Hepatocyte (in vitro differentiated cells): Measurements from ENCODE around the gene PSMG4. TPM values are rescaled to one million over a fixed set of nuclear protein-coding genes. Genes with fewer than 3 reads are reported as not detected.

Experiments used
- DNase-seq: peaks from one replicate; pipeline ENCODE4 v3.0.0-alpha.2; 2016; ENCODE audit warnings: low spot score
- H2AFZ ChIP-seq: fragments of 200-600 bp; sonication (generic); 2 replicates; pipeline ENCODE4 v1.6.0; 2016; ENCODE audit warnings: antibody characterized with exemption, mild to moderate bottlenecking
- H3K27ac ChIP-seq: fragments of 200-600 bp; sonication (generic); 2 replicates; pipeline ENCODE4 v1.5.1; 2016; ENCODE audit warnings: mild to moderate bottlenecking
- H3K27me3 ChIP-seq: fragments of 200-600 bp; sonication (generic); 2 replicates; pipeline ENCODE4 v1.6.1; 2016
- H3K36me3 ChIP-seq: fragments of 200-600 bp; sonication (generic); replicated peaks from 2 replicates; pipeline ENCODE4 v1.5.1; 2016; ENCODE audit warnings: low read depth; ENCODE audit not compliant: insufficient read depth
- H3K4me1 ChIP-seq: fragments of 200-600 bp; sonication (generic); 2 replicates; pipeline ENCODE4 v1.5.1; 2016; ENCODE audit warnings: mild to moderate bottlenecking, moderate library complexity; ENCODE audit not compliant: insufficient read depth
- H3K4me2 ChIP-seq: fragments of 200-600 bp; sonication (generic); 2 replicates; pipeline ENCODE4 v1.6.0; 2016
- H3K4me3 ChIP-seq: fragments of 200-600 bp; sonication (generic); 2 replicates; pipeline ENCODE4 v1.5.1; 2016; ENCODE audit warnings: mild to moderate bottlenecking
- H3K79me2 ChIP-seq: fragments of 200-600 bp; sonication (generic); 2 replicates; pipeline ENCODE4 v1.6.0; 2017; ENCODE audit warnings: mild to moderate bottlenecking
- H3K9me2 ChIP-seq: fragments of 200-600 bp; sonication (generic); replicated peaks from 2 replicates; pipeline ENCODE4 v1.6.0; 2017; ENCODE audit warnings: mild to moderate bottlenecking; ENCODE audit not compliant: insufficient read depth
- H3K9me3 ChIP-seq: fragments of 200-600 bp; sonication (generic); 2 replicates; pipeline ENCODE4 v1.5.1; 2016; ENCODE audit warnings: low read depth, mild to moderate bottlenecking
- H4K20me1 ChIP-seq: fragments of 200-600 bp; sonication (generic); 2 replicates; pipeline ENCODE4 v1.6.0; 2016; ENCODE audit warnings: mild to moderate bottlenecking; ENCODE audit not compliant: insufficient read depth, poor library complexity, severe bottlenecking
- EZH2 ChIP-seq: fragments of 200-600 bp; sonication (generic); IDR thresholded peaks from 2 replicates; pipeline ENCODE4 v1.6.1; 2016; ENCODE audit warnings: antibody characterized with exemption, mild to moderate bottlenecking, borderline replicate concordance
- EZH2phosphoT487 ChIP-seq: fragments of 200-600 bp; sonication (generic); IDR thresholded peaks from one replicate; pipeline ENCODE4 v1.6.1; 2018; ENCODE audit warnings: antibody characterized with exemption, mild to moderate bottlenecking, low read depth, moderate library complexity; ENCODE audit not compliant: unreplicated experiment, severe bottlenecking
- WGBS: methylation state at CpG from one replicate; pipeline ENCODE4 v1.1.6; 2016; ENCODE audit warnings: low lambda C conversion rate; ENCODE audit errors: missing lambda C conversion rate; 5-methylcytosine and 5-hydroxymethylcytosine counted together
- polyA plus RNA-seq: library from polyadenylated mRNA; unstranded; fragments of >200 nt; fragmentation: Nextera tagmentation; extraction: Ambion mirVana; gene quantifications from 2 replicates; pipeline ENCODE4 v1.2.1, GENCODE V29; 2016
- total RNA-seq: library from RNA; depleted of rRNA; stranded (reverse); fragments of >200 nt; gene quantifications from 2 replicates; pipeline ENCODE4 v1.2.3, GENCODE V29; 2014
- TF ChIP-seq, protein P1 (sequence below): fragments of 200-600 bp; sonication (generic); IDR thresholded peaks from 2 replicates; pipeline ENCODE4 v1.5.1; 2016; ENCODE audit warnings: antibody characterized with exemption, mild to moderate bottlenecking; ENCODE audit not compliant: poor library complexity

PSMG4 gene
- total and polyA plus RNA-seq, 2 experiments from 2014 or later: 15.5 to 26.4 TPM

DNA sequence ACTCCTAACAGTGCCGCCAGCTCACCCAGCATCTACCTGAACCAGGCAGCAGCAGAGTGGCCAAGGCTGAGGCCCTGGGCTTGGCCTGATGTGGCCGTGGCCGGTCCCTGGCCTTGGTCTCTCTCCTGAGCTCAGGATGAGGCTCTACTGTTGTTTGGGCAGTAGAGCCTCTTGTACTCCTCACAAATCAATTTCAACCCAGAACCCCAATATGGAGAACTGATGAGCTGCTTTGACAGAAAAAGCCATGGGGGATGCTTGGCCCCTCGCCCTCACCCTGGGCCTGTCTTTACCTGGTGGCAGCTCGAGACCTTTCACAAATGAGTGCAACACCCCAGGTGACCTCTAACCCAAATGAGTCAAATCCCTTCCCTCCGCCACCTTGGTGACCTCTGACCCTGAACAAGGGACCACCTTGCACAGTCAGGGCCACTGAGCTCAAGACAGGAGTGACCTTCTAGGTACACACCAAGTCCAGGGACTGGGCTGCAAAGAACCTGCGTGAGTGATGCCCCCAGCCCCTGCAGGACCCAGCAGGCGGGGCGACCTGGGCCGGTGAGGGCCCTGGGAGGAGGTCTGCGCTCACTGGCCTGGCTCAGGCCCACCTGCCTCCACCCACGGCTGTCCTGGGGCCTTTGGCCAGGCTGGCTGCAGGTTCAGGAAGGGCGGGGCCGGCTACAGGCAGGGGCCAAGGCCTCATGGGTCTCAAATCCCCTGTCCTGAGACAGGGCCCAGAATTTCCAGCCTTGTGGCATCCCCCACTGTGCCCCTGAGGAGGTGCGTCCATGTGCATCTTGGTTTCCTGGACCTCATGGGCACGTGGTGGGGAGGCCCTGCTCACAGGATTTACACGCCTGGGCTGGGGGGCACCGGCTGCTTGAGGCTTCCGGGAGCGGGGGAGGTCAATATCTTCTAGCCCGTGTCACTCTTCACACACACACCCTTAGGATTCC is 30.2 kb downstream of the PSMG4 start:
- Histone ChIP-seq H3K36me3 (no peaks in the 10 kb centered on the region), H2AFZ (no peak overlapping the region), H4K20me1 (no peaks in the 10 kb centered on the region), H3K9me2 (no peaks in the 10 kb centered on the region), H3K4me3 (no peak overlapping the region), H3K4me2 (no peak overlapping the region), H3K9me3 (no peaks in the 10 kb centered on the region), H3K4me1 (no peaks in the 10 kb centered on the region), H3K79me2 (no peaks in the 10 kb centered on the region), H3K27ac (no peak overlapping the region), H3K27me3 (no peaks in the 10 kb centered on the region)
- 94% methylated on average over 21 of the region's 21 CpGs for WGBS
- TF ChIP-seq EZH2 (no peak), EZH2phosphoT487 (no peak)
- TF ChIP-seq, protein P1, sequence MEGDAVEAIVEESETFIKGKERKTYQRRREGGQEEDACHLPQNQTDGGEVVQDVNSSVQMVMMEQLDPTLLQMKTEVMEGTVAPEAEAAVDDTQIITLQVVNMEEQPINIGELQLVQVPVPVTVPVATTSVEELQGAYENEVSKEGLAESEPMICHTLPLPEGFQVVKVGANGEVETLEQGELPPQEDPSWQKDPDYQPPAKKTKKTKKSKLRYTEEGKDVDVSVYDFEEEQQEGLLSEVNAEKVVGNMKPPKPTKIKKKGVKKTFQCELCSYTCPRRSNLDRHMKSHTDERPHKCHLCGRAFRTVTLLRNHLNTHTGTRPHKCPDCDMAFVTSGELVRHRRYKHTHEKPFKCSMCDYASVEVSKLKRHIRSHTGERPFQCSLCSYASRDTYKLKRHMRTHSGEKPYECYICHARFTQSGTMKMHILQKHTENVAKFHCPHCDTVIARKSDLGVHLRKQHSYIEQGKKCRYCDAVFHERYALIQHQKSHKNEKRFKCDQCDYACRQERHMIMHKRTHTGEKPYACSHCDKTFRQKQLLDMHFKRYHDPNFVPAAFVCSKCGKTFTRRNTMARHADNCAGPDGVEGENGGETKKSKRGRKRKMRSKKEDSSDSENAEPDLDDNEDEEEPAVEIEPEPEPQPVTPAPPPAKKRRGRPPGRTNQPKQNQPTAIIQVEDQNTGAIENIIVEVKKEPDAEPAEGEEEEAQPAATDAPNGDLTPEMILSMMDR: no peak
- DNase-seq: no peak

DNA sequence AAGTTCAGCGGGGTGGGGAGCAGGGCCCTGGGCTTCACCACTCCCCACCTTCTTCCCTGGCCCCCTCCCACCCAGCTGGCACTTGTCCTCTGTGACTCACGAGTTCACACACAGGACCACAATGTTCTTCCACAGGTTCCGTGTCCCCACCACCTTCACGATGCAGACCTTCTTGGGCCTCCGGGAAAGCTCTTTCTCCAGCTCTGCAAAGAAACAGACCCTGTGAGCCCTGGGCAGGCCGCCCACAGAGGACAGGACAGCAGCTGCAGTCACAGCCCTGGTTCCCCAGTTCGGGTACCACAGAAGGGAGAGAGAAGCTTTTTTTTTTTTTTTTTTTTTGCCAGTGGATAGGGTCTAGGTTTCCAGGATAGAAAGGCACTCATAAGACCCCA is 30.9 kb downstream of the PSMG4 start:
- no peak overlapping the region for H3K4me2 ChIP-seq
- H4K20me1 ChIP-seq: no peaks in the 10 kb centered on the region
- H3K4me3 ChIP-seq: no peak overlapping the region
- TF ChIP-seq EZH2 (no peak), EZH2phosphoT487 (no peak)
- TF ChIP-seq, protein P1: no peak
- H3K36me3 ChIP-seq: no peaks in the 10 kb centered on the region
- H3K9me3 ChIP-seq: no peaks in the 10 kb centered on the region
- H3K27ac ChIP-seq: no peak overlapping the region
- 91% methylated on average over 7 of the region's 7 CpGs for WGBS
- H3K79me2 ChIP-seq: no peaks in the 10 kb centered on the region
- no peaks in the 10 kb centered on the region for H3K27me3 ChIP-seq
- no peak overlapping the region for H2AFZ ChIP-seq
- H3K9me2 ChIP-seq: no peaks in the 10 kb centered on the region
- no peaks in the 10 kb centered on the region for H3K4me1 ChIP-seq
- no peak for DNase-seq

DNA sequence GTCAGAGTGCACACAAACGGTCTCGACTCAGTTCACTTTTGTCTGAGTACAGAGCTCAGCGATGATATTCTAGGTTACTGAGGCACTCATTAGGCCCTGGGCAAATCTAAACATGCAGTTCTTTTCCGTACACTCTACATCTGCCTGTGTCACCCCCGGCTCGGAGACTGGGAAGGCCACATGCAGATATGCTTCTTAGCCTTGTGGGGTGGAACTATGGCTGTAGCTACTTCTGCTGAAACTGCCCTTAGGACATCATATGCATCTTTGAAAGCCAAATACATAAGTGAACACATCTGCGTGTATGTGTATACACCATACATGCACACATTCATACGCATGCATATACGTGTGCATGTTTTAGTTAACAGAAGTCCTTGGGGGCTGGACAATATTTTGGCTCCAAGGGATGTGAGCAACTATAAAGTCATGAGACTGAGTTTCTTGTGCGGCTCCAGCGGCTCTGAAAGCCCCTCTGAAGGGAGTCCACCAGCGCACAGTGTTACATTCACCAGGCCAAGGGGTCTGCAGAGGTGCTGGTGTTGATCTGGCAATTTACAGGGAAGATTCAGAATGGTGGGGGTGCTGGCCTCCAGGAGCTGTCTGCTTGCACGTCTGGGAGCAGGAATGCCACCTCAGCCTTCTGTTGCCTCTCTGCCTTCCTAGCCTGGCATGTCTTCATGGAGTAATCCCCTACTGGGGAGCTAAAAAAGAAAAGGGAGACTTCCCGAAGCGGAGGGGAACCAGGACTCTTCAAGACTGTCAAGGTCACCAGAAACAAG is 31.6 kb downstream of the PSMG4 start:
- H2AFZ ChIP-seq: no peak overlapping the region
- no peaks in the 10 kb centered on the region for H3K27me3 ChIP-seq
- H3K9me3 ChIP-seq: no peaks in the 10 kb centered on the region
- no peaks in the 10 kb centered on the region for H3K9me2 ChIP-seq
- no peak for DNase-seq
- WGBS: 94% methylated on average over 15 of the region's 15 CpGs
- H3K4me3 ChIP-seq: no peak overlapping the region
- no peaks in the 10 kb centered on the region for H3K4me1 ChIP-seq
- H3K27ac ChIP-seq: no peak overlapping the region
- H3K36me3 ChIP-seq: no peaks in the 10 kb centered on the region
- H4K20me1 ChIP-seq: no peaks in the 10 kb centered on the region
- TF ChIP-seq, protein P1: no peak
- TF ChIP-seq EZH2 (no peak), EZH2phosphoT487 (no peak)
- H3K79me2 ChIP-seq: no peaks in the 10 kb centered on the region
- no peak overlapping the region for H3K4me2 ChIP-seq
